Measurements from ENCODE around the gene ABCB8. TPM values are rescaled to one million over a fixed set of nuclear protein-coding genes. Genes with fewer than 3 reads are reported as not detected.

Gene ABCB8
- polyA plus RNA-seq, 1 of the 3 experiments (the other 2 are of a cell fraction) = 36.0 TPM

DNA sequence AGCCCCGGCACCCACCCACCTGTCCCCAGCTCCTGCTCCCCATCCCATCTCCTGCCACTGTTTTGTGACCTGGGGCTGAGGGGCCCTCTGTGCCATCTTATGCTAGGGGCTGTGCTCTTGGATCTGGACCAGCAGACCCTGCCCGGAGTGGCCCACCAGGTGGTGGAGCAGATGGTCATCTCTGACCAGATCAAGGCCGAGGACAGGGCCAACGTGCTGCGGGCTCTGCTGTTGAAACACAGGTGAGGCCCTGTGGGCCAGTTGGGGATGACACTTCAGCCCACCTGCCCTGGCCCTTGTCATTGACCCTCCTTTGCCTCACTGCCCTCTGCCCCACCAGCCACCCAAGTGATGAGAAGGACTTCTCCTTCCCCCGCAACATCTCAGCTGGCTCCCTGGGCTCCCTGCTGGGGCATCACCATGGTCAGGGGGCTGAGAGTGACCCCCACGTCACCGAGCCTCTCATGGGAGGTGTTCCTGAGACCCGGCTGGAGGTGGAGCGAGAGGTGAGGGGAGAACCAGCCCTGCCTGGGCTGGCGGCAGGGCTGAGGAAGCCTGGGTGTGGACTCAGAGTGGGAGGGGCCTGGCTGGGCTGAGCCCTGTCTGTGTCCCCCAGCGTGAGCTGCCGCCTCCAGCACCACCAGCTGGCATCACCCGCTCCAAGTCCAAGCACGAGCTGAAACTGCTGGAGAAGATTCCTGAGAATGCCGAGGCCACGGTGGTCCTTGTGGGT lies 41.8 kb downstream of the ABCB8 start (continued):
- TF ChIP-seq EP300 (IDR thresholded peaks at IDR 0.05; ENCODE audit: borderline replicate concordance in 1 of 2, low read depth in 1 of 2, low read length in 1 of 2) (no peak), FOSL2 (IDR thresholded peaks at IDR 0.05; ENCODE audit: borderline replicate concordance, low read depth) (no peak)

DNA sequence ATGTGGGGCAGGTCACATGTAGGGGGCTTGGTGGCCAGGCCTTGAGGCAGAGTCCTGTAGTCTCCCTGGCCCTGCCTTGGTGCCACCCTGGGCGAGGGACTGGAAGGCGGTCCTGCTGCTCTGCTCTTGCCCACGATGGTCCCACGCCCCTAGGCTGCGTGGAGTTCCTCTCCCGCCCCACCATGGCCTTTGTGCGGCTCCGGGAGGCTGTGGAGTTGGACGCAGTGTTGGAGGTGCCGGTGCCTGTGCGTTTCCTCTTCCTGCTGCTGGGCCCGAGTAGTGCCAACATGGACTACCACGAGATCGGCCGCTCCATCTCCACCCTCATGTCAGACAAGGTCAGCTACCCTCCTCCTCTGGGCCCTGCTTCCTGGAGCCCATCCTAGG lies 42.3 kb downstream of the ABCB8 start:
- WGBS (ENCODE audit: low lambda C conversion rate) = 94% methylated on average over 13 of the region's 15 CpGs
- H3K79me2 ChIP-seq (ENCODE audit: insufficient read depth) = peaks cover 24% of the 10 kb centered on the region; the same call in 1 of the 2 replicates
- no peaks in the 10 kb centered on the region for H4K20me1 ChIP-seq (ENCODE audit: insufficient read depth)
- H3K4me2 ChIP-seq = no peak overlapping the region
- no peaks in the 10 kb centered on the region for H3K9me2 ChIP-seq
- H3K27ac ChIP-seq (ENCODE audit: low read depth in 2 of 2, low read length in 1 of 2) = no peak overlapping the region
- no peak overlapping the region for H3K4me3 ChIP-seq (ENCODE audit: low read depth in 2 of 2, low read length in 1 of 2)
- no peak overlapping the region for H3K9ac ChIP-seq
- H2AFZ ChIP-seq (ENCODE audit: low read depth) = no peak overlapping the region
- H3K9me3 ChIP-seq = no peaks in the 10 kb centered on the region
- peaks cover 21% of the 10 kb centered on the region for H3F3A ChIP-seq (replicated peaks; ENCODE audit: insufficient read depth)
- CTCF ChIA-PET = interaction anchor here (1.0 to 12.2 kb wide), 2 partner anchors 12 to 53 kb away, joined by 3 to 77 read pairs; partner anchors contain the start of genes CDK5 and SLC4A2
- POLR2A ChIA-PET = interaction anchor here (1.0 kb wide), 1 partner anchor 10 kb away, joined by 3 read pairs; the partner anchor contains the start of gene FASTK
- no peak for DNase-seq
- no peaks in the 10 kb centered on the region; a peak in 1 of 4 replicates for H3K4me1 ChIP-seq (ENCODE audit: control insufficient read depth in 1 of 2, insufficient read depth in 2 of 2, low read depth in 1 of 2, low read length in 1 of 2)
- no peaks in the 10 kb centered on the region for H3K27me3 ChIP-seq (ENCODE audit: insufficient read depth)
- H3K36me3 ChIP-seq (replicated peaks in 1 of 2; ENCODE audit: control insufficient read depth in 1 of 2, insufficient read depth in 2 of 2, low read length in 1 of 2) = peaks cover 59 to 85% of the 10 kb centered on the region in 2 experiments
- TF ChIP-seq RXRA (IDR thresholded peaks at IDR 0.05; ENCODE audit: borderline replicate concordance, low read depth) (no peak), ELF1 (IDR thresholded peaks at IDR 0.05) (no peak), EZH2phosphoT487 (IDR thresholded peaks at IDR 0.05; ENCODE audit: borderline replicate concordance, low read depth) (no peak), EP300 (IDR thresholded peaks at IDR 0.05; ENCODE audit: borderline replicate concordance in 1 of 2, low read depth in 1 of 2, low read length in 1 of 2) (no peak), MXI1 (IDR thresholded peaks at IDR 0.05; ENCODE audit: low read depth, low read length) (no peak), TCF12 (IDR thresholded peaks at IDR 0.05) (no peak), RFX5 (IDR thresholded peaks at IDR 0.05; ENCODE audit: low read length) (no peak)
- TF ChIP-seq, protein P1, sequence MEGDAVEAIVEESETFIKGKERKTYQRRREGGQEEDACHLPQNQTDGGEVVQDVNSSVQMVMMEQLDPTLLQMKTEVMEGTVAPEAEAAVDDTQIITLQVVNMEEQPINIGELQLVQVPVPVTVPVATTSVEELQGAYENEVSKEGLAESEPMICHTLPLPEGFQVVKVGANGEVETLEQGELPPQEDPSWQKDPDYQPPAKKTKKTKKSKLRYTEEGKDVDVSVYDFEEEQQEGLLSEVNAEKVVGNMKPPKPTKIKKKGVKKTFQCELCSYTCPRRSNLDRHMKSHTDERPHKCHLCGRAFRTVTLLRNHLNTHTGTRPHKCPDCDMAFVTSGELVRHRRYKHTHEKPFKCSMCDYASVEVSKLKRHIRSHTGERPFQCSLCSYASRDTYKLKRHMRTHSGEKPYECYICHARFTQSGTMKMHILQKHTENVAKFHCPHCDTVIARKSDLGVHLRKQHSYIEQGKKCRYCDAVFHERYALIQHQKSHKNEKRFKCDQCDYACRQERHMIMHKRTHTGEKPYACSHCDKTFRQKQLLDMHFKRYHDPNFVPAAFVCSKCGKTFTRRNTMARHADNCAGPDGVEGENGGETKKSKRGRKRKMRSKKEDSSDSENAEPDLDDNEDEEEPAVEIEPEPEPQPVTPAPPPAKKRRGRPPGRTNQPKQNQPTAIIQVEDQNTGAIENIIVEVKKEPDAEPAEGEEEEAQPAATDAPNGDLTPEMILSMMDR (IDR thresholded peaks at IDR 0.05) = no peak
- TF ChIP-seq, protein P2, sequence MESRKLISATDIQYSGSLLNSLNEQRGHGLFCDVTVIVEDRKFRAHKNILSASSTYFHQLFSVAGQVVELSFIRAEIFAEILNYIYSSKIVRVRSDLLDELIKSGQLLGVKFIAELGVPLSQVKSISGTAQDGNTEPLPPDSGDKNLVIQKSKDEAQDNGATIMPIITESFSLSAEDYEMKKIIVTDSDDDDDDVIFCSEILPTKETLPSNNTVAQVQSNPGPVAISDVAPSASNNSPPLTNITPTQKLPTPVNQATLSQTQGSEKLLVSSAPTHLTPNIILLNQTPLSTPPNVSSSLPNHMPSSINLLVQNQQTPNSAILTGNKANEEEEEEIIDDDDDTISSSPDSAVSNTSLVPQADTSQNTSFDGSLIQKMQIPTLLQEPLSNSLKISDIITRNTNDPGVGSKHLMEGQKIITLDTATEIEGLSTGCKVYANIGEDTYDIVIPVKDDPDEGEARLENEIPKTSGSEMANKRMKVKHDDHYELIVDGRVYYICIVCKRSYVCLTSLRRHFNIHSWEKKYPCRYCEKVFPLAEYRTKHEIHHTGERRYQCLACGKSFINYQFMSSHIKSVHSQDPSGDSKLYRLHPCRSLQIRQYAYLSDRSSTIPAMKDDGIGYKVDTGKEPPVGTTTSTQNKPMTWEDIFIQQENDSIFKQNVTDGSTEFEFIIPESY (IDR thresholded peaks at IDR 0.05; ENCODE audit: borderline replicate concordance, low read depth) = no peak
- TF ChIP-seq, protein P3, sequence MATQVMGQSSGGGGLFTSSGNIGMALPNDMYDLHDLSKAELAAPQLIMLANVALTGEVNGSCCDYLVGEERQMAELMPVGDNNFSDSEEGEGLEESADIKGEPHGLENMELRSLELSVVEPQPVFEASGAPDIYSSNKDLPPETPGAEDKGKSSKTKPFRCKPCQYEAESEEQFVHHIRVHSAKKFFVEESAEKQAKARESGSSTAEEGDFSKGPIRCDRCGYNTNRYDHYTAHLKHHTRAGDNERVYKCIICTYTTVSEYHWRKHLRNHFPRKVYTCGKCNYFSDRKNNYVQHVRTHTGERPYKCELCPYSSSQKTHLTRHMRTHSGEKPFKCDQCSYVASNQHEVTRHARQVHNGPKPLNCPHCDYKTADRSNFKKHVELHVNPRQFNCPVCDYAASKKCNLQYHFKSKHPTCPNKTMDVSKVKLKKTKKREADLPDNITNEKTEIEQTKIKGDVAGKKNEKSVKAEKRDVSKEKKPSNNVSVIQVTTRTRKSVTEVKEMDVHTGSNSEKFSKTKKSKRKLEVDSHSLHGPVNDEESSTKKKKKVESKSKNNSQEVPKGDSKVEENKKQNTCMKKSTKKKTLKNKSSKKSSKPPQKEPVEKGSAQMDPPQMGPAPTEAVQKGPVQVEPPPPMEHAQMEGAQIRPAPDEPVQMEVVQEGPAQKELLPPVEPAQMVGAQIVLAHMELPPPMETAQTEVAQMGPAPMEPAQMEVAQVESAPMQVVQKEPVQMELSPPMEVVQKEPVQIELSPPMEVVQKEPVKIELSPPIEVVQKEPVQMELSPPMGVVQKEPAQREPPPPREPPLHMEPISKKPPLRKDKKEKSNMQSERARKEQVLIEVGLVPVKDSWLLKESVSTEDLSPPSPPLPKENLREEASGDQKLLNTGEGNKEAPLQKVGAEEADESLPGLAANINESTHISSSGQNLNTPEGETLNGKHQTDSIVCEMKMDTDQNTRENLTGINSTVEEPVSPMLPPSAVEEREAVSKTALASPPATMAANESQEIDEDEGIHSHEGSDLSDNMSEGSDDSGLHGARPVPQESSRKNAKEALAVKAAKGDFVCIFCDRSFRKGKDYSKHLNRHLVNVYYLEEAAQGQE (IDR thresholded peaks at IDR 0.05; ENCODE audit: low read depth, low read length) = no peak
- TF ChIP-seq, protein P4, sequence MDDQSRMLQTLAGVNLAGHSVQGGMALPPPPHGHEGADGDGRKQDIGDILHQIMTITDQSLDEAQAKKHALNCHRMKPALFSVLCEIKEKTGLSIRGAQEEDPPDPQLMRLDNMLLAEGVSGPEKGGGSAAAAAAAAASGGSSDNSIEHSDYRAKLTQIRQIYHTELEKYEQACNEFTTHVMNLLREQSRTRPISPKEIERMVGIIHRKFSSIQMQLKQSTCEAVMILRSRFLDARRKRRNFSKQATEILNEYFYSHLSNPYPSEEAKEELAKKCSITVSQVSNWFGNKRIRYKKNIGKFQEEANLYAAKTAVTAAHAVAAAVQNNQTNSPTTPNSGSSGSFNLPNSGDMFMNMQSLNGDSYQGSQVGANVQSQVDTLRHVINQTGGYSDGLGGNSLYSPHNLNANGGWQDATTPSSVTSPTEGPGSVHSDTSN (IDR thresholded peaks at IDR 0.05) = no peak

Data from SK-N-SH (cell line).